Adipose tissue (tissue), 3 donors: ENCODE measurements around the gene TBL3. TPM values are rescaled to one million over a fixed set of nuclear protein-coding genes. Genes with fewer than 3 reads are reported as not detected.

Experiments used
- H3K27ac ChIP-seq: one replicate; pipeline ENCODE4 v1.5.1; 2013; ENCODE audit warnings: low read depth, low read length
- WGBS, 3 donors: extraction: QIAGEN DNeasy Blood & Tissue Kit; methylation state at CpG; one replicate each; pipeline ENCODE4 v1.1.7; 2013; 5-methylcytosine and 5-hydroxymethylcytosine counted together
- polyA plus RNA-seq, 3 donors: library from polyadenylated mRNA; stranded (reverse); fragments of 200-250 nt; gene quantifications; one replicate each; pipeline ENCODE4 v1.2.3, GENCODE V29; 2013
- donor health status: healthy with polysubstance abuse.
- donor health status: Bipolar disorder and iron deficiency.
- donor health status: healthy.

TBL3 gene
- polyA plus RNA-seq, 3 donors = 30.5 to 41.8 (median 41.6) TPM

- 92 to 94% (median 93%) methylated on average over 33 of the region's 33 CpGs for WGBS, 3 donors
- H3K27ac ChIP-seq = no peak overlapping the region
Observed at GRCh38 chr16:1976951-1977874, 5.4 kb downstream of the TBL3 start.

- H3K27ac ChIP-seq = no peak overlapping the region
- 96 to 98% (median 96%) methylated on average over 14 to 18 of the region's 18 CpGs for WGBS, 3 donors
Observed at GRCh38 chr16:1977875-1978268, 6.0 kb downstream of the TBL3 start.

- no peak overlapping the region for H3K27ac ChIP-seq
- WGBS, 3 donors = 74 to 83% (median 79%) methylated on average over 32 to 37 of the region's 37 CpGs
Observed at GRCh38 chr16:1978476-1979120, 6.7 kb downstream of the TBL3 start.

- no peak overlapping the region for H3K27ac ChIP-seq
- WGBS, 3 donors = 27 to 31% (median 27%) methylated on average over 66 to 70 of the region's 70 CpGs
Observed at GRCh38 chr16:1979271-1980029, 7.6 kb downstream of the TBL3 start.

- WGBS, 3 donors = 5 to 22% (median 6%) methylated on average over 51 to 53 of the region's 53 CpGs
- H3K27ac ChIP-seq = no peak overlapping the region
Observed at GRCh38 chr16:1980030-1980769, 8.3 kb downstream of the TBL3 start.

- 21 to 31% (median 22%) methylated on average over 16 of the region's 16 CpGs for WGBS, 3 donors
- H3K27ac ChIP-seq = no peak overlapping the region
Observed at GRCh38 chr16:1980770-1981087, 8.9 kb downstream of the TBL3 start.

- no peak within 1 kb of the TSS for H3K27ac ChIP-seq
- 33 to 57% (median 33%) methylated on average over 6 of the region's 6 CpGs for WGBS, 3 donors
Observed at GRCh38 chr16:1981398-1981836, 9.6 kb downstream of the TBL3 start, which contains the start of gene NOXO1. NOXO1 (minus strand) TSS chr16:1981469; CDS start chr16:1981179, 290 bp downstream.

GRCh38 chr16:1982013-1982433 lies 10.2 kb downstream of the TBL3 start:
- 52 to 65% (median 53%) methylated on average over 5 of the region's 5 CpGs for WGBS, 3 donors
- no peak overlapping the region for H3K27ac ChIP-seq

- no peak overlapping the region for H3K27ac ChIP-seq
- WGBS, 3 donors = 20 to 34% (median 24%) methylated on average over 19 of the region's 19 CpGs
Observed at GRCh38 chr16:1982991-1983543, 11.2 kb downstream of the TBL3 start.

- H3K27ac ChIP-seq = no peak within 1 kb of the TSS
Observed at GRCh38 chr16:1983544-1984346, 11.9 kb downstream of the TBL3 start, which contains the start of gene GFER. GFER (plus strand) TSS chr16:1984193; CDS start chr16:1984219, 26 bp downstream.

GRCh38 chr16:1984347-1985225 lies 12.7 kb downstream of the TBL3 start:
- H3K27ac ChIP-seq = no peak overlapping the region
- WGBS, 3 donors = 11 to 17% (median 13%) methylated on average over 40 to 58 of the region's 58 CpGs

More at GRCh38 chr16:1983544-1984346, 11.9 kb downstream of the TBL3 start, which contains the start of gene GFER:
- WGBS, 3 donors = 0% methylated on average over 81 to 109 of the region's 109 CpGs

- H3K27ac ChIP-seq = no peak overlapping the region
- 89 to 95% (median 94%) methylated on average over 14 of the region's 14 CpGs for WGBS, 3 donors
Observed at GRCh38 chr16:1985466-1986150, 13.8 kb downstream of the TBL3 start.

GRCh38 chr16:1987198-1987597 lies 15.3 kb downstream of the TBL3 start:
- WGBS, 3 donors = 88 to 91% (median 90%) methylated on average over 10 of the region's 10 CpGs

GRCh38 chr16:1989209-1990100 lies 17.6 kb downstream of the TBL3 start, which contains the start of gene SYNGR3:
SYNGR3 (plus strand) TSS chr16:1989970; CDS start chr16:1990103, 133 bp downstream.
- 7 to 13% (median 8%) methylated on average over 39 to 67 of the region's 67 CpGs for whole genome bisulfite sequencing, 3 donors
- H3K27ac ChIP-seq = no peak within 1 kb of the TSS

More at GRCh38 chr16:1987198-1987597, 15.3 kb downstream of the TBL3 start:
- H3K27ac ChIP-seq = no peak overlapping the region

GRCh38 chr16:1990101-1990350 lies 18.2 kb downstream of the TBL3 start:
- H3K27ac ChIP-seq = no peak overlapping the region
- 2 to 3% methylated on average over 17 to 23 of the region's 25 CpGs; no CpG with 5 or more reads in 1 of the 3 donors for WGBS, 3 donors
